Neural cell (in vitro differentiated cells): ENCODE results near the gene NEDD4L. TPM values are rescaled to one million over a fixed set of nuclear protein-coding genes. Genes with fewer than 3 reads are reported as not detected.

Experiments
- H2AFZ ChIP-seq: fragments of 200-600, 300-800 bp; sonication (generic), shearing (Covaris generic); 2 replicates; pipeline ENCODE4 v1.6.0; 2014; ENCODE audit warnings: low read depth, mild to moderate bottlenecking, antibody characterized with exemption, low read length, moderate library complexity
- H3F3A ChIP-seq: fragments of 200-600 bp; shearing (Covaris generic); 2 replicates; pipeline ENCODE4 v1.6.1; 2016; ENCODE audit warnings: mild to moderate bottlenecking, moderate library complexity, mixed read lengths, antibody characterized with exemption, low read length; ENCODE audit not compliant: insufficient read depth, poor library complexity, severe bottlenecking
- H3K27ac ChIP-seq: fragments of 200-600, 300-800 bp; sonication (generic), shearing (Covaris generic); 2 replicates; pipeline ENCODE4 v1.5.1; 2014; ENCODE audit warnings: mild to moderate bottlenecking, low read length, moderate library complexity
- H3K27me3 ChIP-seq: fragments of 300-800, 200-600 bp; sonication (generic), shearing (Covaris generic); 2 replicates; pipeline ENCODE4 v1.6.0; 2014; ENCODE audit warnings: mild to moderate bottlenecking, low read depth, low read length, moderate library complexity; ENCODE audit not compliant: insufficient read depth
- H3K36me3 ChIP-seq: fragments of 300-800, 200-600 bp; sonication (generic), shearing (Covaris generic); 2 replicates; pipeline ENCODE4 v1.5.1; 2014; ENCODE audit warnings: mild to moderate bottlenecking, antibody characterized with exemption, low read length, moderate library complexity; ENCODE audit not compliant: insufficient read depth
- H3K4me2 ChIP-seq: fragments of 300-800, 200-600 bp; sonication (generic), shearing (Covaris generic); 2 replicates; pipeline ENCODE4 v1.6.0; 2014; ENCODE audit warnings: mild to moderate bottlenecking, low read length
- H3K4me3 ChIP-seq: fragments of 300-800, 200-600 bp; sonication (generic), shearing (Covaris generic); 2 replicates; pipeline ENCODE4 v1.5.1; 2014; ENCODE audit warnings: mild to moderate bottlenecking, low read length, moderate library complexity
- H3K79me2 ChIP-seq: fragments of 200-600 bp; shearing (Covaris generic); replicated peaks from 2 replicates; pipeline ENCODE4 v1.6.0; 2014; ENCODE audit warnings: mild to moderate bottlenecking, low read length, moderate library complexity; ENCODE audit not compliant: insufficient read depth
- H3K9ac ChIP-seq: fragments of 300-800, 200-600 bp; sonication (generic), shearing (Covaris generic); 2 replicates; pipeline ENCODE4 v1.6.1; 2016; ENCODE audit warnings: mild to moderate bottlenecking, low read length, mixed read lengths
- H3K9me2 ChIP-seq: fragments of 200-600 bp; shearing (Covaris generic); 2 replicates; pipeline ENCODE4 v1.6.1; 2016; ENCODE audit warnings: mild to moderate bottlenecking, low read length, mixed read lengths; ENCODE audit not compliant: insufficient read depth
- H3K9me3 ChIP-seq: fragments of 200-600, 300-800 bp; sonication (generic), shearing (Covaris generic); 2 replicates; pipeline ENCODE4 v1.6.1; 2016; ENCODE audit warnings: mild to moderate bottlenecking, mixed run types, low read length, moderate library complexity, mixed read lengths
- H4K20me1 ChIP-seq: fragments of 200-600 bp; shearing (Covaris generic); 2 replicates; pipeline ENCODE4 v1.6.1; 2016; ENCODE audit warnings: mild to moderate bottlenecking, mixed run types; ENCODE audit not compliant: insufficient read depth
- CTCF ChIP-seq: fragments of 450-650 bp; IDR thresholded peaks from 2 replicates; pipeline ENCODE4 v1.5.1; 2014; ENCODE audit warnings: antibody characterized with exemption, mild to moderate bottlenecking, moderate library complexity; ENCODE audit not compliant: poor library complexity, severe bottlenecking
- EP300 ChIP-seq: fragments of 450-650 bp; conservative IDR thresholded peaks from 2 replicates; pipeline ENCODE4 v1.6.1; 2014; ENCODE audit warnings: antibody characterized with exemption, mild to moderate bottlenecking, moderate library complexity; ENCODE audit not compliant: poor library complexity, severe bottlenecking
- EZH2 ChIP-seq: fragments of 200-600, 300-800 bp; shearing (Covaris generic), sonication (generic); IDR thresholded peaks from 2 replicates; pipeline ENCODE4 v1.6.1; 2014; ENCODE audit warnings: antibody characterized with exemption, low read length, borderline replicate concordance, mild to moderate bottlenecking; ENCODE audit not compliant: insufficient read depth, poor library complexity, severe bottlenecking
- MXI1 ChIP-seq: fragments of 450-650 bp; conservative IDR thresholded peaks from 2 replicates; pipeline ENCODE4 v1.6.1; 2014; ENCODE audit warnings: antibody characterized with exemption, mild to moderate bottlenecking; ENCODE audit not compliant: poor library complexity, severe bottlenecking
- POLR2AphosphoS5 ChIP-seq: IDR thresholded peaks from 2 replicates; pipeline ENCODE4 v1.6.1; 2012
- RAD21 ChIP-seq: fragments of 450-650 bp; conservative IDR thresholded peaks from 2 replicates; pipeline ENCODE4 v1.6.1; 2014; ENCODE audit warnings: antibody characterized with exemption, mild to moderate bottlenecking, moderate library complexity
- SMC3 ChIP-seq: fragments of 450-650 bp; conservative IDR thresholded peaks from 2 replicates; pipeline ENCODE4 v1.6.1; 2014; ENCODE audit warnings: antibody characterized with exemption, mild to moderate bottlenecking, moderate library complexity; ENCODE audit not compliant: poor library complexity
- TAF1 ChIP-seq: IDR thresholded peaks from 2 replicates; pipeline ENCODE4 v1.6.1; 2012; ENCODE audit warnings: low read depth
- polyA plus RNA-seq: library from polyadenylated mRNA; depleted of rRNA; stranded (reverse); fragments of >200 nt; gene quantifications from 2 replicates; pipeline ENCODE4 v1.2.3, GENCODE V29; 2014
- TF ChIP-seq, protein P1 (sequence below): IDR thresholded peaks from 2 replicates; pipeline ENCODE4 v1.6.1; 2012; ENCODE audit warnings: borderline replicate concordance

NEDD4L gene
- polyA plus RNA-seq, 1 donor from 2014 or later: 97.9 TPM

GRCh38 chr18:58078889-58079573 lies 35.0 kb downstream of the NEDD4L start:
- Histone ChIP-seq H2AFZ (no peak overlapping the region), H3K4me3 (no peak overlapping the region), H3K9me3 (no peaks in the 10 kb centered on the region), H3K36me3 (no peaks in the 10 kb centered on the region), H3K9me2 (no peaks in the 10 kb centered on the region), H3K9ac (no peak overlapping the region), H3K79me2 (peaks cover 82% of the 10 kb centered on the region), H3F3A (no peaks in the 10 kb centered on the region), H3K27me3 (no peaks in the 10 kb centered on the region), H4K20me1 (peaks cover 8% of the 10 kb centered on the region), H3K27ac (no peak overlapping the region), H3K4me2 (no peak overlapping the region)
- TF ChIP-seq RAD21 (no peak), TAF1 (no peak), EZH2 (no peak), POLR2AphosphoS5 (no peak), SMC3 (no peak), EP300 (no peak), MXI1 (no peak), CTCF (no peak)
- TF ChIP-seq, protein P1, sequence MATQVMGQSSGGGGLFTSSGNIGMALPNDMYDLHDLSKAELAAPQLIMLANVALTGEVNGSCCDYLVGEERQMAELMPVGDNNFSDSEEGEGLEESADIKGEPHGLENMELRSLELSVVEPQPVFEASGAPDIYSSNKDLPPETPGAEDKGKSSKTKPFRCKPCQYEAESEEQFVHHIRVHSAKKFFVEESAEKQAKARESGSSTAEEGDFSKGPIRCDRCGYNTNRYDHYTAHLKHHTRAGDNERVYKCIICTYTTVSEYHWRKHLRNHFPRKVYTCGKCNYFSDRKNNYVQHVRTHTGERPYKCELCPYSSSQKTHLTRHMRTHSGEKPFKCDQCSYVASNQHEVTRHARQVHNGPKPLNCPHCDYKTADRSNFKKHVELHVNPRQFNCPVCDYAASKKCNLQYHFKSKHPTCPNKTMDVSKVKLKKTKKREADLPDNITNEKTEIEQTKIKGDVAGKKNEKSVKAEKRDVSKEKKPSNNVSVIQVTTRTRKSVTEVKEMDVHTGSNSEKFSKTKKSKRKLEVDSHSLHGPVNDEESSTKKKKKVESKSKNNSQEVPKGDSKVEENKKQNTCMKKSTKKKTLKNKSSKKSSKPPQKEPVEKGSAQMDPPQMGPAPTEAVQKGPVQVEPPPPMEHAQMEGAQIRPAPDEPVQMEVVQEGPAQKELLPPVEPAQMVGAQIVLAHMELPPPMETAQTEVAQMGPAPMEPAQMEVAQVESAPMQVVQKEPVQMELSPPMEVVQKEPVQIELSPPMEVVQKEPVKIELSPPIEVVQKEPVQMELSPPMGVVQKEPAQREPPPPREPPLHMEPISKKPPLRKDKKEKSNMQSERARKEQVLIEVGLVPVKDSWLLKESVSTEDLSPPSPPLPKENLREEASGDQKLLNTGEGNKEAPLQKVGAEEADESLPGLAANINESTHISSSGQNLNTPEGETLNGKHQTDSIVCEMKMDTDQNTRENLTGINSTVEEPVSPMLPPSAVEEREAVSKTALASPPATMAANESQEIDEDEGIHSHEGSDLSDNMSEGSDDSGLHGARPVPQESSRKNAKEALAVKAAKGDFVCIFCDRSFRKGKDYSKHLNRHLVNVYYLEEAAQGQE: no peak

DNA sequence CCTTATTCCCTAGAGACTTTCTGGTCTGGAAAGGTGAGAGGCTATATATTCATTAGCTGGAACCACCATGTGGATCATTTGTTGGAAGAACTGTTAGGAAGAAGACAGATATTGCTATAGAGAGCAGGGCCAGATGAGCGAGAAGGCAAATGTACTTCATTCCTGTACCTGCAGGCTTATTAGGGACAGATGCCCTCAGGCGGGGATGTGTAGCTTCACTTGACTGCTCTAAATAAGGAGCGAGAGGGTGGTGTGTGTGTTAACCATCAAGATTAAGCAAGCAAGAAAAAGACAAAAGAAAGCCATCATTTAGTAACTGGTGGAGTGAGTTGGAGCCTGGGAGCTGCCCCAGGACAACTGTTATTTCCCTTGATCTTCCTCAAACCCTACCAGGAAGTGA lies 36.4 kb downstream of the NEDD4L start:
- TF ChIP-seq, protein P1: no peak
- TF ChIP-seq SMC3: no peak
- TF ChIP-seq RAD21: no peak
- no peak for TF ChIP-seq EZH2
- no peak for TF ChIP-seq POLR2AphosphoS5
- TF ChIP-seq CTCF: no peak
- TF ChIP-seq TAF1: no peak
- TF ChIP-seq MXI1: no peak
- no peak for TF ChIP-seq EP300
- peaks cover 8% of the 10 kb centered on the region for H4K20me1 ChIP-seq
- H3K9ac ChIP-seq: no peak overlapping the region

More for the DNA sequence above, 36.4 kb downstream of the NEDD4L start:
- H3K9me3 ChIP-seq: no peaks in the 10 kb centered on the region
- no peak overlapping the region for H3K4me3 ChIP-seq
- no peaks in the 10 kb centered on the region for H3K9me2 ChIP-seq
- no peak overlapping the region for H3K4me2 ChIP-seq
- no peak overlapping the region for H3K27ac ChIP-seq
- H2AFZ ChIP-seq: no peak overlapping the region
- H3K27me3 ChIP-seq: no peaks in the 10 kb centered on the region
- H3K79me2 ChIP-seq: peaks cover 87% of the 10 kb centered on the region
- H3K36me3 ChIP-seq: no peaks in the 10 kb centered on the region
- no peaks in the 10 kb centered on the region for H3F3A ChIP-seq
